Mucosa of rectum (tissue), 2 donors: Measurements from ENCODE around the gene RUSC1.
"Not testable (repeated sequence)": the region's sequence is repeated elsewhere in the genome, so short reads cannot be mapped to it uniquely, and the experiment has no call there.

Experiments
- H3K27ac ChIP-seq, 2 donors: one replicate each; pipeline ENCODE4 v1.7.0; 2013; ENCODE audit warnings: inconsistent platforms in 2 of 2, low read depth in 2 of 2, low read length in 2 of 2
- H3K27me3 ChIP-seq, 2 donors: one replicate each; pipeline ENCODE4 v1.7.0; 2013; ENCODE audit warnings: low read length in 2 of 2; ENCODE audit not compliant: control insufficient read depth in 2 of 2, insufficient read depth in 2 of 2
- H3K36me3 ChIP-seq, 2 donors: one replicate each; pipeline ENCODE4 v1.7.0; 2013; ENCODE audit warnings: low read length in 2 of 2; ENCODE audit not compliant: control insufficient read depth in 2 of 2, insufficient read depth in 2 of 2
- H3K4me1 ChIP-seq, 2 donors: one replicate each; pipeline ENCODE4 v1.7.0; 2013; ENCODE audit warnings: low read length in 2 of 2, mild to moderate bottlenecking in 1 of 2; ENCODE audit not compliant: control insufficient read depth in 2 of 2, insufficient read depth in 2 of 2
- H3K4me3 ChIP-seq, 2 donors: one replicate each; pipeline ENCODE4 v1.7.0; 2013; ENCODE audit warnings: low read length in 2 of 2
- H3K9ac ChIP-seq, 2 donors: one replicate each; pipeline ENCODE4 v1.7.0; 2013; ENCODE audit warnings: low read length in 2 of 2, low read depth in 1 of 2, mild to moderate bottlenecking in 1 of 2
- H3K9me3 ChIP-seq, 2 donors: one replicate each; pipeline ENCODE4 v1.7.0; 2013; ENCODE audit warnings: low read length in 2 of 2; ENCODE audit not compliant: control insufficient read depth in 2 of 2
- donor health status: healthy.
- donor health status: Normal muscosa, but diverticular disease.

Gene RUSC1

GRCh38 chr1:155284476-155284875, 36.2 kb upstream of the RUSC1 start:
- no peaks in the 10 kb centered on the region for H3K27me3 ChIP-seq
- peaks cover 2 to 10% of the 10 kb centered on the region in 2 donors for H3K36me3 ChIP-seq
- H3K4me3 ChIP-seq: no peak overlapping the region
- no peak overlapping the region for H3K9ac ChIP-seq
- H3K9me3 ChIP-seq: no peaks in the 10 kb centered on the region
- no peak overlapping the region for H3K27ac ChIP-seq
- H3K4me1 ChIP-seq: no peaks in the 10 kb centered on the region

- Histone ChIP-seq H3K9me3 (no peaks in the 10 kb centered on the region), H3K4me3 (no peak overlapping the region), H3K27ac (no peak overlapping the region), H3K9ac (no peak overlapping the region), H3K4me1 (no peaks in the 10 kb centered on the region), H3K36me3 (peaks cover 2 to 10% of the 10 kb centered on the region in 2 donors), H3K27me3 (no peaks in the 10 kb centered on the region)
Observed at GRCh38 chr1:155285063-155285462, 35.6 kb upstream of the RUSC1 start.

GRCh38 chr1:155285631-155286044, 35.1 kb upstream of the RUSC1 start:
- no peak overlapping the region for H3K9ac ChIP-seq
- peaks cover 5 to 10% of the 10 kb centered on the region in 2 donors for H3K36me3 ChIP-seq
- H3K4me1 ChIP-seq: no peaks in the 10 kb centered on the region
- no peaks in the 10 kb centered on the region for H3K9me3 ChIP-seq
- H3K27me3 ChIP-seq: no peaks in the 10 kb centered on the region
- no peak overlapping the region for H3K4me3 ChIP-seq
- H3K27ac ChIP-seq: no peak overlapping the region

GRCh38 chr1:155286544-155286943, 34.1 kb upstream of the RUSC1 start:
- no peaks in the 10 kb centered on the region for H3K9me3 ChIP-seq
- no peak overlapping the region for H3K4me3 ChIP-seq
- H3K4me1 ChIP-seq: no peaks in the 10 kb centered on the region
- H3K9ac ChIP-seq: no peak overlapping the region
- peaks cover 5 to 10% of the 10 kb centered on the region in 2 donors for H3K36me3 ChIP-seq
- no peaks in the 10 kb centered on the region for H3K27me3 ChIP-seq
- no peak overlapping the region for H3K27ac ChIP-seq

GRCh38 chr1:155287987-155288543, 32.6 kb upstream of the RUSC1 start:
- peaks cover 5 to 10% of the 10 kb centered on the region in 2 donors for H3K36me3 ChIP-seq
- no peak overlapping the region for H3K4me3 ChIP-seq
- H3K4me1 ChIP-seq: no peaks in the 10 kb centered on the region
- no peak overlapping the region for H3K27ac ChIP-seq
- H3K9ac ChIP-seq: no peak overlapping the region
- H3K27me3 ChIP-seq: peaks cover 0 to 3% of the 10 kb centered on the region in 2 donors
- H3K9me3 ChIP-seq: no peaks in the 10 kb centered on the region

GRCh38 chr1:155291006-155291405, 29.7 kb upstream of the RUSC1 start:
- not testable (repeated sequence) for H3K27ac ChIP-seq, H3K9me3 ChIP-seq, H3K4me1 ChIP-seq, H3K36me3 ChIP-seq, H3K9ac ChIP-seq, H3K4me3 ChIP-seq
- H3K27me3 ChIP-seq: peaks cover 10 to 22% of the 10 kb centered on the region in 2 donors

GRCh38 chr1:155293086-155293749, 27.5 kb upstream of the RUSC1 start:
- Histone ChIP-seq H3K27ac (no peak overlapping the region), H3K27me3 (peaks cover 13 to 23% of the 10 kb centered on the region in 2 donors), H3K4me1 (no peaks in the 10 kb centered on the region), H3K9ac (no peak overlapping the region), H3K9me3 (no peaks in the 10 kb centered on the region), H3K4me3 (no peak overlapping the region), H3K36me3 (peaks cover 4 to 5% of the 10 kb centered on the region in 2 donors)

GRCh38 chr1:155294520-155295182, 26.0 kb upstream of the RUSC1 start:
- Histone ChIP-seq H3K9me3 (no peaks in the 10 kb centered on the region), H3K36me3 (peaks cover 0 to 4% of the 10 kb centered on the region in 2 donors), H3K27me3 (peaks cover 13 to 23% of the 10 kb centered on the region in 2 donors), H3K4me3 (no peak overlapping the region), H3K27ac (no peak overlapping the region), H3K4me1 (no peaks in the 10 kb centered on the region), H3K9ac (no peak overlapping the region)

GRCh38 chr1:155295183-155295941, 25.3 kb upstream of the RUSC1 start:
- H3K4me1 ChIP-seq: peaks cover 0 to 4% of the 10 kb centered on the region in 2 donors
- H3K36me3 ChIP-seq: peaks cover 0 to 2% of the 10 kb centered on the region in 2 donors
- H3K9me3 ChIP-seq: no peaks in the 10 kb centered on the region
- H3K27me3 ChIP-seq: peaks cover 13 to 23% of the 10 kb centered on the region in 2 donors
- no peak overlapping the region for H3K9ac ChIP-seq
- H3K27ac ChIP-seq: no peak overlapping the region
- H3K4me3 ChIP-seq: no peak overlapping the region

GRCh38 chr1:155295942-155296267, 24.8 kb upstream of the RUSC1 start:
- Histone ChIP-seq H3K36me3 (no peaks in the 10 kb centered on the region), H3K9ac (no peak overlapping the region), H3K27me3 (peaks cover 13 to 23% of the 10 kb centered on the region in 2 donors), H3K4me1 (peaks cover 4 to 8% of the 10 kb centered on the region in 2 donors), H3K9me3 (no peaks in the 10 kb centered on the region), H3K4me3 (no peak overlapping the region), H3K27ac (no peak overlapping the region)
